Measurements from ENCODE around the gene VPS72. TPM values are rescaled to one million over a fixed set of nuclear protein-coding genes. Genes with fewer than 3 reads are reported as not detected.

The VPS72 gene
- total and polyA plus RNA-seq, 2 of the 13 experiments (the other 11 are each of a cell fraction or from before 2014, with no cell fraction given) = 33.7 to 34.5 TPM

DNA sequence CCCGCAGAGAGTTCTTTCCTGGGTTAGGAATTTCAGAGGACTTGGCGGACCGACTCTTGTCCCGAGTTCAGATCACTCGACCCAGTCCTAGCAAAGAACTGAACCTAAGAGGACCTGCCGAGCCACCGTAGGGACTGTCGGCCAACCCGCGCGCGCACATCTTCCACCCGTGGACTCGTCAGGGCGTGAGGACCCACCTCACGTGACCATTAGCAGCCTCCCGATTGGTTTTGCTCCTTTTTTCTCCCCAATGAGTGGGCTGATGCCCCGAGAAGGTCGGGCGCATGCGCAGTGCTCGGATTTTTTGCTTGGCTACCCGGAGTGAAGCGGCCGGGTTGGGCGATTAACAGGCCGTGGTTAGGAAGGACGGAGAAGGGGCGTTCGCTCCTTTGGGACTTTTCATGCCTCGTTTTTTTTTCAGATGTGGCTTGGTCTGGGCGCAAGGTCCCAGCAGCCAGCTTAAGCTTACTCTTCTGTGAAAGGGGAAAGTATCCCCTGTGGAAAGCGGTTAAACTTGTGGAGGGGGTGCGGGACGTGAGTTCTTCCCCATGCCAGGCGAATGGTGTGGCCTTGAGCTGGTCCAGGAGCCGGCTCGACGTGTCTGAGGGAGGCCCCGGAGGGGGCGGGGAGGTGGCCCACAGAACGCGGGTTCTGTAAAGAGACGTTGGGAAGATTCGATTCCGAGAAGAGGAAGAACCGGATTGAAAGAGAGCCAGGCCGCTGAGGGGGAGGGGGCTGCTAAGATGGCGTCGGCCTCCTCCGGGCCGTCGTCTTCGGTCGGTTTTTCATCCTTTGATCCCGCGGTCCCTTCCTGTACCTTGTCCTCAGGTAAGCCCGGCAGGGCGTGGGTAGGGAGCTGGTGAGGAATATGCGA is 8.5 kb upstream of the VPS72 start, which contains the start of gene PIP5K1A (continued):
- TF ChIP-seq HMGXB3 (CRISPR knock-in tag; IDR thresholded peaks at IDR 0.05; ENCODE audit: borderline replicate concordance) (peak; percentile 74), FLYWCH1 (CRISPR knock-in tag; IDR thresholded peaks at IDR 0.05) (no peak), AHDC1 (CRISPR knock-in tag; IDR thresholded peaks at IDR 0.05; ENCODE audit: borderline replicate concordance) (no peak), NR2F6 (IDR thresholded peaks at IDR 0.05) (no peak), NR2F6 (CRISPR knock-in tag; IDR thresholded peaks at IDR 0.05) (no peak), MEF2D (CRISPR knock-in tag; IDR thresholded peaks at IDR 0.05) (0 out of 2 replicates have a peak, but pooled peaks have one; percentile 33), ZNF777 (CRISPR knock-in tag; IDR thresholded peaks at IDR 0.05) (peak; percentile 21), SALL2 (CRISPR knock-in tag; IDR thresholded peaks at IDR 0.05) (peak; percentile 81), NRL (CRISPR knock-in tag; IDR thresholded peaks at IDR 0.05; ENCODE audit: borderline replicate concordance) (no peak; the same call in 1 of the 2 replicates), RXRA (CRISPR knock-in tag; IDR thresholded peaks at IDR 0.05) (peak; percentile 33; the same call in 1 of the 2 replicates)
- TF ChIP-seq, protein P1, sequence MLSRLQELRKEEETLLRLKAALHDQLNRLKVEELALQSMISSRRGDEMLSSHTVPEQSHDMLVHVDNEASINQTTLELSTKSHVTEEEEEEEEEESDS (CRISPR knock-in tag; IDR thresholded peaks at IDR 0.05; ENCODE audit: borderline replicate concordance) = 0 out of 2 replicates have a peak, but pooled peaks have one; percentile 43
- TF ChIP-seq, protein P2, sequence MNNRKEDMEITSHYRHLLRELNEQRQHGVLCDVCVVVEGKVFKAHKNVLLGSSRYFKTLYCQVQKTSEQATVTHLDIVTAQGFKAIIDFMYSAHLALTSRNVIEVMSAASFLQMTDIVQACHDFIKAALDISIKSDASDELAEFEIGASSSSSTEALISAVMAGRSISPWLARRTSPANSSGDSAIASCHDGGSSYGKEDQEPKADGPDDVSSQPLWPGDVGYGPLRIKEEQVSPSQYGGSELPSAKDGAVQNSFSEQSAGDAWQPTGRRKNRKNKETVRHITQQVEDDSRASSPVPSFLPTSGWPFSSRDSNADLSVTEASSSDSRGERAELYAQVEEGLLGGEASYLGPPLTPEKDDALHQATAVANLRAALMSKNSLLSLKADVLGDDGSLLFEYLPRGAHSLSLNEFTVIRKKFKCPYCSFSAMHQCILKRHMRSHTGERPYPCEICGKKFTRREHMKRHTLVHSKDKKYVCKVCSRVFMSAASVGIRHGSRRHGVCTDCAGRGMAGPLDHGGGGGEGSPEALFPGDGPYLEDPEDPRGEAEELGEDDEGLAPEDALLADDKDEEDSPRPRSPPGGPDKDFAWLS (CRISPR knock-in tag; IDR thresholded peaks at IDR 0.05; ENCODE audit: borderline replicate concordance) = no peak
- TF ChIP-seq, protein P3, sequence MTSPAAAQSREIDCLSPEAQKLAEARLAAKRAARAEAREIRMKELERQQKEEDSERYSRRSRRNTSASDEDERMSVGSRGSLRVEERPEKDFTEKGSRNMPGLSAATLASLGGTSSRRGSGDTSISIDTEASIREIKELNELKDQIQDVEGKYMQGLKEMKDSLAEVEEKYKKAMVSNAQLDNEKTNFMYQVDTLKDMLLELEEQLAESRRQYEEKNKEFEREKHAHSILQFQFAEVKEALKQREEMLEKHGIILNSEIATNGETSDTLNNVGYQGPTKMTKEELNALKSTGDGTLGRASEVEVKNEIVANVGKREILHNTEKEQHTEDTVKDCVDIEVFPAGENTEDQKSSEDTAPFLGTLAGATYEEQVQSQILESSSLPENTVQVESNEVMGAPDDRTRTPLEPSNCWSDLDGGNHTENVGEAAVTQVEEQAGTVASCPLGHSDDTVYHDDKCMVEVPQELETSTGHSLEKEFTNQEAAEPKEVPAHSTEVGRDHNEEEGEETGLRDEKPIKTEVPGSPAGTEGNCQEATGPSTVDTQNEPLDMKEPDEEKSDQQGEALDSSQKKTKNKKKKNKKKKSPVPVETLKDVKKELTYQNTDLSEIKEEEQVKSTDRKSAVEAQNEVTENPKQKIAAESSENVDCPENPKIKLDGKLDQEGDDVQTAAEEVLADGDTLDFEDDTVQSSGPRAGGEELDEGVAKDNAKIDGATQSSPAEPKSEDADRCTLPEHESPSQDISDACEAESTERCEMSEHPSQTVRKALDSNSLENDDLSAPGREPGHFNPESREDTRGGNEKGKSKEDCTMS (CRISPR knock-in tag; conservative IDR thresholded peaks at IDR 0.05) = no peak

All from HepG2 (cell line).